NT2/D1 (cell line): ENCODE data around the gene LRIF1.

ENCODE experiments used
- SUZ12 ChIP-seq: IDR thresholded peaks from 2 replicates; pipeline ENCODE4 v1.6.1; 2011; ENCODE audit not compliant: insufficient read length, insufficient read depth; ENCODE audit errors: extremely low read depth
- YY1 ChIP-seq: IDR thresholded peaks from 2 replicates; pipeline ENCODE4 v1.6.1; 2011; ENCODE audit not compliant: insufficient read length, insufficient read depth
- ZNF274 ChIP-seq: IDR thresholded peaks from 2 replicates; pipeline ENCODE4 v1.6.1; 2011; ENCODE audit warnings: mild to moderate bottlenecking, low read depth, low read length

DNA sequence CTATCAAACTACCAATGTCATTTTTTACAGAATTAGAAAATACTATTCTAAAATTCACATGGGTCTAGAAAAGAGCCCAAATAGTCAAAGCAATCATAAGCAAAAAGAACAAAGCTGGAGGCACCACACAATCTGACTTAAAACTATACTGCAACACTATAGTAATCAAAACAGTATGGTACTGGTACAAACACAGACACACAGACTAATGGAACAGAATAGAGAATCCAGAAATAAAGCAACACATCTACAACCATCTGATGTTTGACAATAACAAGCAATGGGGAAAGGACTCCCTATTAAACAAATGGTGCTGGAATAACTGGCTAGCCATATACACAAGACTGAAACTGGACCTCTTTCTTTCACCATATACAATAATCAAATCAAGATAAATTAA is 50.9 kb downstream of the LRIF1 start:
- TF ChIP-seq SUZ12 (no peak), YY1 (no peak), ZNF274 (no peak)
